GM19239 (cell line): ENCODE measurements around the gene PKIB.
A peak's percentile ranks its signal among the peaks of the same experiment; 100 is the strongest.
"Not testable (repeated sequence)": the region's sequence is repeated elsewhere in the genome, so short reads cannot be mapped to it uniquely, and the experiment has no call there.

Source experiments
- DNase-seq: peaks from one replicate; pipeline ENCODE4 v3.0.0; 2011; ENCODE audit warnings: low spot score; ENCODE audit not compliant: insufficient read length
- FAIRE-seq: peaks from 2 replicates; lab custom pipeline; 2011; peaks lifted over from hg19 to GRCh38; lab: Jason Lieb, UNC

Gene PKIB, protein sequence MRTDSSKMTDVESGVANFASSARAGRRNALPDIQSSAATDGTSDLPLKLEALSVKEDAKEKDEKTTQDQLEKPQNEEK

GRCh38 chr6:122609881-122610689, at the start of gene PKIB:
TSS of gene PKIB (plus strand) at chr6:122610405. CDS start at chr6:122717795, 107,390 bp downstream.
- peak; percentile 40 for DNase-seq
- FAIRE-seq, result no peak

DNA sequence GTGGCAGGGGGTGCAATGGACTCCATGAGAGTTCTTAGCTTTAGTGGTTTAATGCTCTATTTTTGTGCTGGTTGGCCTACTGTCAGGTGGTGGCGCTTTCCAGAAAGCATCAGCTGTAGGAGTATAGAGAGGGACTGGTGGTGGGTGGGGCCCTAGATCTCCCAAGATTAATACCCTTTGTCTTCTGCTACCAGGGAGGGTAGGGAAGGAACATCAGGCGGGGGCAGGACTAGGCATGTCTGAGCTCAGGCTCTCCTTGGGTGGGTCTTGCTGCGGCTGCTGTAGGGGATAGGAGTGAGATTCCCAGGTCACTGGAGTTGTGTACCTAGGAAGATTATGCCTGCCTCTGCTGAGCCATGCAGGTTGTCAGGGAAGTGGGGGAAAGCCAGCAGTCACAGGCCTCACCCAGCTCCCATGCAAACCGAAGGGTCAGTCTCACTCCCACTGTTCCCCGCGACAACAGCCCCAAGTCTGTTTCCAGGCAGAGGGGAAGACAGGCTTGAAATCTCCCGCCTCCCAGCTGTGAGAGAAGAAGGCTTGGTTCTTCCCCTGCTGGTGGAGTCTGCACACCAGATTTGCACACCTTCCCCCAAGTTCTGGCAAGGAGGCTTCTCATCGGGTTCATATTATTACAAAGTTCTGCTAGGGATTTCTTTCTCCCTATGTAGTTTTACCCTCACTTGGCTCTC, 46.7 kb upstream of the PKIB start:
- FAIRE-seq, result no peak

DNA sequence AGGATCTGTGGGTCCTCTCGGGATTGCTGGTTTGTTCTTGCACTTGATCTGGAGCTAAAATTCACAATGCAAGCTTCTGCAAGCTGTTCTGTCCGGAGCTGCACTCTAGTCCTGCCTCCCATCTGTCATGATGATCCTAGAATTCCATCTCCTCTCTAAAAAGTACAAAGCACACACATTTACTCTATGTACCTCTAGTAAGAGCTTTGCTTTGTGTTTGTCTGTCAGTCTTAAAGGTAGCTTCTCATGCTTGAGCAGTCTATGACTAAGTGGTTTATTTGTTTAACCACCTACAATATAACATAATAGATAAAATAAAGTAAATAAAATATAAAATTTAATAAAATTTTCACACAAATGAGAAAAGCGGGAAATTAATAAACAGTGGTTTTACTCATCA, 46.0 kb upstream of the PKIB start:
- FAIRE-seq (no peak), DNase-seq (no peak)

More for the DNA sequence above, 46.7 kb upstream of the PKIB start:
- no peak for DNase-seq

DNA sequence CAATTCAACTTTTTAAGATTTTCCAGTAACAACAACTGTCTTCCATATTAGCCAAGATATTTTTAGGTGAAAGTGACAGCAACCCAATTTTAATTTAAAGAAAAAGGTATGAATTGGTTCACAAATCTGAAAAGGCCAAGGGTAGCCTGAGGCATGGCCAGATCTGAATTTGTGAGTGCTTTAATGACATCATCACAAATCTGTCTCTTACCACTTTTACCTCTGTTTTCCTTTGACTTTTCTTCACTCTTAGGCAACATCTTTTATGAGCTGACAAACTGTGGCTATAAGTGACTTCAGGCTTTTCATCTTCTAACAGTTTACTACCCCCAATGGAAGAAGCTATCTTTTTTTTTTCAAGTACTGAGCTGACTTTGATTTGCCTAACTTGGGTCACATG, 44.5 kb upstream of the PKIB start:
- no peak for DNase-seq
- FAIRE-seq, result no peak

- no peak for FAIRE-seq
Measured at GRCh38 chr6:122567034-122567433, 43.2 kb upstream of the PKIB start.

DNA sequence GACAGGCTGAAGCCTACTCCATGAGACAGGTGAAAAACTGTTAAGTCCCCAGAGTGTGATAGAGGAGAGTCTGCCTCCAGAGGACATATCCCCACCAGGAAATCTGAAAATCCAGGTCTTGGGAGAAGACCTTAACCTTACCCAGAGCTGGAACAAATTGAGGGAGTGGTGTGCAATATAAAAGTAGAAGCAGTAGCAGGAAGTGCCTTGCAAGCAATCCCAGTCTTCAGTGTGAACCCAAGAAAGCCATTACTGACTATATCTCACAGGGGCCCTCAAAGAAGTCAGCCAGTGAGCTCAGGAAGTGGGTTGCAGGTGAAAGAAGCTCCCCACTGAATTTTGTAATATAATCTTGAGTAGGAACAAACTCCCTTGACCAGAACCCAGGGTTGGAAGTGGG, 41.9 kb upstream of the PKIB start:
- FAIRE-seq (no peak), DNase-seq (no peak)

More at GRCh38 chr6:122567034-122567433, 43.2 kb upstream of the PKIB start:
- no peak for DNase-seq

- no peak for FAIRE-seq
- no peak for DNase-seq
Measured at GRCh38 chr6:122568797-122569221, 41.4 kb upstream of the PKIB start.

DNA sequence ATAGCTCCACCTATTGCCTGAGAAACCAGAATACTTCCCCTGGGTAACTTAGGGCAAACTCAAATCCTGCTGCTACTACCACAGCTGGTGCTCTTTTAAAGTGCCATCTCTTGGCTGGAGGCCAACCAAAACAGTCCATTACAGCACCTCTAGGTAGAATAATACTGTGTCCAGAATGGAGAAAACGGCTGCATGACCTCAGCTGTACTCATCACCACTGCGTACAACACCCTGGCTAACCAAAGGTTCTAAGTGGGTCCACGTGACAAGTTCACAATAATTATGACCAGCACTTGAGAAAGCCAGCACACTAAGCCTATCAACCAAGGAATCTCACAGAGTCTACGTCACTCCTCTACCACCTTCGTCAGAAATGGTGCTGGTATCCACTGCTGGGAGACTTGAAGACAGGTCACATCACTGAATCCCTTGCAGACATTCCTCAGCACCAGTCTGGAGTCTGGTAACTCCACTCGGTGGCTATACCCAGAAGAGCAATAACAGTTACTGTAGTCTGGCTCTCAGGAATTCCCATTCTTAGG, 40.9 kb upstream of the PKIB start:
- DNase-seq (no peak), FAIRE-seq (no peak)

- DNase-seq (no peak), FAIRE-seq (peak; percentile 11)
Measured at GRCh38 chr6:122571888-122572287, 38.3 kb upstream of the PKIB start.

DNA sequence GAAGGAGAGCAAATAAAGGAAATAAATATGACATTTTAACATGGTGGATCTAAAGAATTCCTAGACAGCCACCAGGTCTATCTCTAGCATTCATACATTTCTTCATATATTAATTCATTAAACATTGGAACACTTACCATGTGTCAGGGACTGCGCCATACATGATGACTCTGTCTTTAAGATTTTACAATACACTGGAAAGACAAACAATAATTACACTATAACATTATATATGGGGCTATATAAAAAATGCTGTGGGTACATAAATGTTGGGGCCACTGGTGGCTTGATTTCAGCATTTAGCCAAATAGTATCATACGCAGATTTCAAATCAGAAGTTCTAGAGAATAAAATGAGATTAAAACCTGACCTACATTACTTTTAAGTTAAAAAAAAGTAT, 33.3 kb upstream of the PKIB start:
- no peak for DNase-seq
- no peak for FAIRE-seq

- no peak for DNase-seq
Measured at GRCh38 chr6:122578961-122579360, 31.2 kb upstream of the PKIB start.

DNA sequence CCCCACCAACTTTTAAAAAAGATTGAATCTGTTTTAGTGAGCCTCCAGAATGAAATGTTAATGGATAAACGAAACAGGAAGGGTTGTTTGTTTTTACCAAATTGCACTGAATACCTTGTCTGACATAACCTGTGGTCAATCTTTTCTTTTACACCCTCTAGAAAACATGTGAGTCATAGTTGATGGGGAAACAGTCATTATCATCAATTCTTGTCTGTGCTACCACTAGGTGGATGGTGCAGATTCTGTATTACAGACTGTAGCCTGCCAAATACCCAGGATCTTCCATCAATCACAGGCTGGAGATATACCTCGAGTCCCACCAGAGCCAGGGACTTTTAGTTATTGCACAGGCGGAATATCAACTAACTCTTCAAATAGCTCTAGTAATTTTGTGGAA, 29.5 kb upstream of the PKIB start:
- DNase-seq (no peak), FAIRE-seq (no peak)

More at GRCh38 chr6:122578961-122579360, 31.2 kb upstream of the PKIB start:
- FAIRE-seq, result no peak

GRCh38 chr6:122589115-122589514, 21.1 kb upstream of the PKIB start:
- DNase-seq (no peak), FAIRE-seq (no peak)

GRCh38 chr6:122598295-122598694, 11.9 kb upstream of the PKIB start:
- not testable (repeated sequence) for DNase-seq, FAIRE-seq

DNA sequence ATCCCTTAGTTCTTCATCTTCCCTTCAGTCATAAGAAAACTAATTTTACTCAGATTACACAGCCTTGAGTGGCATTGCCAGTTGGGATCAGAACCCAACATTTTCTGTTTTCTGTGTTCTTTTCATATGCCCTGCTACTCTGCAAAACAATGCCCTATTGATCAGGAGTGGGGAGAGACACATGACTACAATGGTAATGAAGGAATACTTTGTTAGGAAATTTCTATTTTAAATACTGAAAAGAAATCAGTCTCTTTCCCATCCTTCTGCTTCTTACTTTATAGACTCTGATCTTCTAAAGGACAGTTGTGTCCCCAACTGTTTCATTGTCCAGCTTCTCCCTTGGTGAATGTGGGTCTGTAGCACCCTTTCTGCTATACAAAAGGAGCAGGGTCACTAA, 5.5 kb upstream of the PKIB start:
- FAIRE-seq (no peak), DNase-seq (no peak)

DNA sequence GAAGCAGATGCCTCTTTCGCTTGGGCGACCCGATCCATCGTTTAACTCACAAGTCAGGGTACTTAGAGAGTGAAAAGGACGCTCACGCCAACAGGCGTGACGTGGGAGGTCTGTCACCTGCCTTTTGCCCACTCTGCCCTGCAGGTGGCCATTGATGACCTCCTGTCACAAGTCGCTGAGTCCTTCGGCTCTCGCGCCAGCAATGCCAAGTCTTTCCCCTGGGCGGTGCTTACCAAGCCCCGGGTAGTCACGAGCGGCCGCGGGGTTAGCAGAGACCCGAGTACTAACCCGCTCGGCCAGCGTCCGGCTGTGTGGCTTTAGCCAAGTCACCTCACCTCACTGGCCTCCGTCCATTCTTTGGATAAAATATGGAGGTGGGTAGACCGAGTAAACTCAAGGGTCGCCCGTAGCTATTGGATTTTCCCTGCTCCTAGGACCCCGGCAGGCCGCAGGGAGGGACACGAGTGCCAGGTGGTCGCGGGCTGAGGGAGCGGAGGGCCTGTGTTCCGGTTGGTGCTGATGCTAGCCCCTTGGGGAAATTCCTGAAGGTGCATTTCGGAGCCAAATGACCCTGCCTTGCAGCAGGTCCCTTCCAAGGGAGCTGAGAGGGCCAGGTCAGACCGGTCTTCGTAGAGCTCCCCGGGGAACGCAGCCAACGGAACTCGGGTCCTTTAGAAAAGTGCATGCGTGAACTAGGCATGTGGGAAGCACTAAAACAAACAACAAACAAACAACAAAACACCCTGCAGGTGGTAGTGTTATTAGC, 668 bp downstream of the PKIB start:
- FAIRE-seq, result no peak
- no peak for DNase-seq

DNA sequence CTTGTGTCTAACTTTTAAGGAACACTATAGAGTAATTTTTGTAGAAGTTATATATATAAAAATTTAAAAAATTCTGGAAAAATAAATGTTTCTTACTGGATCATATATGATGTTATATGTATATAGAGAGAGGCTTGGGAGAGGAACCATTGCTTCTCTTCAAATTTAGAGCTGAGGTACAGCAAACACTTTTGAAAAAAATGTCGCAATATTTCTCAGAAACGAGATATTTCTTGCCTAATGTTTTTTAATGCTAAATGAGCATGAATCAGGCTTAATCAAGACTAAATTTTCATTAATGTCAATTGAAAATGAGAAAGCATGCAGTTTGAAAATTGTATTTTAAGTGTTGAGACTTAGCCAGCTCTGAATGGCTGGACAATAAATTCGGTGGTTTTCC, 2.6 kb downstream of the PKIB start:
- DNase-seq (no peak), FAIRE-seq (no peak)

- FAIRE-seq (no peak), DNase-seq (no peak)
Measured at GRCh38 chr6:122614303-122614702, 4.1 kb downstream of the PKIB start.

GRCh38 chr6:122615409-122615808, 5.2 kb downstream of the PKIB start:
- FAIRE-seq, result no peak

DNA sequence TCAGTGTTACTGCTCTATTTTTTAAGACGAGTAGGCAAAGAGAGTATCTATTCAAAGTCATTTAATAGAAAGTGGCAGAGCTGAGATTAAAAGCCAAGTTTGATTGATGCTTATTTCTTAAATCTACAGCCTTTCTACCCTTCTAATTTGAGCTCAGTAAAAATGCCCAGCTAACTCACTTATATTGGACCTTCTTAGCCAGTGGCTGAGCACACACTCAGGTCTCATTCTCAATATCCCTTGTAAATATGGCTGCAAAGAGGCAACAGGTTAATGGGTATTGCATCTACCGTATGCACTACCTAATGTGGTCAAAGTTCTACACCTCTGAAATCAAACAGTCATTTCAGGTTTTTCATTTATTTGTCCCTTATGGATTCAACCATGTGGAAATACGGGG, 6.7 kb downstream of the PKIB start:
- FAIRE-seq (no peak), DNase-seq (no peak)

More at GRCh38 chr6:122615409-122615808, 5.2 kb downstream of the PKIB start:
- DNase-seq, result no peak
